GM20000 (cell line): Measurements from ENCODE around the gene CYP1A2.

ENCODE experiments used
- DNase-seq: peaks from one replicate; pipeline ENCODE4 v3.0.0; 2012; ENCODE audit warnings: low spot score
- CTCF ChIP-seq: IDR thresholded peaks from 2 replicates; pipeline ENCODE4 v1.5.1; 2012; ENCODE audit warnings: mild to moderate bottlenecking, control low read depth; ENCODE audit errors: extremely low read depth, missing control alignments

The CYP1A2 gene

GRCh38 chr15:74723187-74723586, 25.5 kb upstream of the CYP1A2 start:
- no peak for TF ChIP-seq CTCF
- DNase-seq = no peak

- peak; percentile 67 for DNase-seq
Observed at GRCh38 chr15:74723754-74724334, 24.8 kb upstream of the CYP1A2 start.

GRCh38 chr15:74724570-74725224, 23.9 kb upstream of the CYP1A2 start:
- no peak for TF ChIP-seq CTCF
- no peak for DNase-seq

More at GRCh38 chr15:74723754-74724334, 24.8 kb upstream of the CYP1A2 start:
- no peak for TF ChIP-seq CTCF

GRCh38 chr15:74725225-74725774, 23.3 kb upstream of the CYP1A2 start, which contains the start of gene CYP1A1:
Gene CYP1A1 (minus strand): TSS chr15:74725528. CDS start chr15:74723097, 2,431 bp downstream.
- no peak for TF ChIP-seq CTCF

GRCh38 chr15:74725845-74726773, 22.5 kb upstream of the CYP1A2 start:
- peak; percentile 81 for DNase-seq
- no peak for TF ChIP-seq CTCF

More at GRCh38 chr15:74725225-74725774, 23.3 kb upstream of the CYP1A2 start, which contains the start of gene CYP1A1:
- DNase-seq = no peak

- no peak for DNase-seq
- TF ChIP-seq CTCF = no peak
Observed at GRCh38 chr15:74726774-74727164, 21.9 kb upstream of the CYP1A2 start.
